GM12878 (cell line): ENCODE data around the gene GDA. TPM values are rescaled to one million over a fixed set of nuclear protein-coding genes. Genes with fewer than 3 reads are reported as not detected.

Experiments
- ATAC-seq: fragments of 200-7000 bp; cut with Tn5 transposase; 3 replicates; pipeline ENCODE4 v1.9.1; 2020; ENCODE audit warnings: mild to moderate bottlenecking, moderate library complexity
- BruUV-seq: library from RNA; stranded (reverse); fragments of 400-500 nt; replicated peaks from 2 replicates; lab custom pipeline; 2021; lab: Mats Ljungman, UMichigan
- CTCF ChIA-PET: fragments of 300-600 bp; sonication (Branson Sonifier 250); formaldehyde crosslinking; extraction: SDS; loops from one replicate; lab custom pipeline; 2021; ENCODE audit warnings: inconsistent platforms; lab: Yijun Ruan, JAX
- POLR2A ChIA-PET: fragments of 350-600 bp; formaldehyde crosslinking; extraction: SDS; loops from one replicate; lab custom pipeline; 2021; ENCODE audit warnings: inconsistent platforms; lab: Charles Lee
- RAD21 ChIA-PET: fragments of 300-600 bp; sonication (Branson Sonifier 250); formaldehyde crosslinking; loops from one replicate; lab custom pipeline; 2023; ENCODE audit warnings: antibody characterized with exemption; ENCODE audit not compliant: unreplicated experiment; lab: Charles Lee
- SMC1A ChIA-PET: fragments of 300-600 bp; sonication (Branson Sonifier 250); formaldehyde crosslinking; loops from one replicate; lab custom pipeline; 2023; ENCODE audit not compliant: unreplicated experiment, uncharacterized antibody; lab: Charles Lee
- DNase-seq: peaks from one replicate; pipeline ENCODE4 v3.0.0-alpha.2; 2011; ENCODE audit warnings: low read depth, low spot score
- FAIRE-seq: peaks from 3 replicates; lab custom pipeline; 2011; peaks lifted over from hg19 to GRCh38; lab: Jason Lieb, UNC
- H2AFZ ChIP-seq: 2 replicates; pipeline ENCODE4 v1.6.0; 2011; ENCODE audit warnings: low read depth, low read length, control low read depth; ENCODE audit not compliant: control insufficient read depth
- H3K27ac ChIP-seq: 2 replicates; pipeline ENCODE4 v1.5.1; 2011; ENCODE audit warnings: control low read depth; ENCODE audit not compliant: control insufficient read depth, insufficient read depth
- H3K27me3 ChIP-seq, 2 experiments: replicated peaks in 1 of 2; 2 replicates each; pipeline versions ENCODE4 v1.6.0 to v1.6.1; 2011; ENCODE audit warnings: low read length in 1 of 2; ENCODE audit not compliant: control insufficient read depth in 2 of 2, insufficient read depth in 2 of 2
- H3K36me3 ChIP-seq, 2 experiments: 2 replicates each; pipeline ENCODE4 v1.5.1; 2011; ENCODE audit warnings: low read length in 1 of 2; ENCODE audit not compliant: control insufficient read depth in 2 of 2, insufficient read depth in 2 of 2
- H3K4me1 ChIP-seq: 2 replicates; pipeline ENCODE4 v1.6.1; 2011; ENCODE audit warnings: mild to moderate bottlenecking, low read length, moderate library complexity, mixed read lengths; ENCODE audit not compliant: control insufficient read depth, insufficient read depth
- H3K4me2 ChIP-seq: 2 replicates; pipeline ENCODE4 v1.6.0; 2011; ENCODE audit warnings: control low read depth; ENCODE audit not compliant: control insufficient read depth, insufficient read depth
- H3K4me3 ChIP-seq: fragments of 200-600 bp; sonication (generic); 2 replicates; pipeline ENCODE4 v1.5.1; 2016
- H3K79me2 ChIP-seq: 2 replicates; pipeline ENCODE4 v1.6.0; 2011; ENCODE audit warnings: low read length; ENCODE audit not compliant: control insufficient read depth, insufficient read depth
- H3K9ac ChIP-seq: 2 replicates; pipeline ENCODE4 v1.8.0; 2011; ENCODE audit warnings: low read length, control low read depth, mixed read lengths; ENCODE audit not compliant: control insufficient read depth, insufficient read depth
- H3K9me3 ChIP-seq: replicated peaks from 3 replicates; pipeline ENCODE4 v1.5.1; 2011; ENCODE audit warnings: mild to moderate bottlenecking, low read length; ENCODE audit not compliant: control insufficient read depth, insufficient read depth
- H4K20me1 ChIP-seq: 2 replicates; pipeline ENCODE4 v1.6.0; 2011; ENCODE audit not compliant: control insufficient read depth, insufficient read depth
- ASH2L ChIP-seq: fragments of 300-600, 200-600 bp; sonication (generic); IDR thresholded peaks from 2 replicates; pipeline ENCODE4 v1.6.1; 2017; ENCODE audit warnings: low read depth, mild to moderate bottlenecking, borderline replicate concordance
- E2F4 ChIP-seq: IDR thresholded peaks from 2 replicates; pipeline ENCODE4 v1.6.1; 2012; ENCODE audit warnings: low read depth, low read length, improper control_type of control experiment
- HCFC1 ChIP-seq: fragments of 150-350 bp; IDR thresholded peaks from 2 replicates; pipeline ENCODE4 v1.6.1; 2014; ENCODE audit warnings: low read length
- MEF2A ChIP-seq: IDR thresholded peaks from 2 replicates; pipeline ENCODE4 v1.6.1; 2011; ENCODE audit warnings: low read depth, mild to moderate bottlenecking, low read length, moderate library complexity; ENCODE audit not compliant: insufficient read depth
- NR2C1 ChIP-seq: fragments of 450-650 bp; IDR thresholded peaks from 2 replicates; pipeline ENCODE4 v1.6.1; 2017; ENCODE audit warnings: antibody characterized with exemption, mild to moderate bottlenecking, moderate library complexity
- POLR2AphosphoS5 ChIP-seq: IDR thresholded peaks from 2 replicates; pipeline ENCODE4 v1.6.1; 2011; ENCODE audit warnings: mild to moderate bottlenecking, low read length, inconsistent platforms
- RBBP5 ChIP-seq: fragments of 200-600 bp; sonication (generic); conservative IDR thresholded peaks from 2 replicates; pipeline ENCODE4 v1.6.1; 2016
- ZBTB11 ChIP-seq: fragments of 450-650 bp; formaldehyde crosslinking; IDR thresholded peaks from 2 replicates; pipeline ENCODE4 v1.5.0; 2022; ENCODE audit warnings: mild to moderate bottlenecking, missing genetic modification characterization
- WGBS: methylation state at CpG from one replicate; pipeline ENCODE4 v1.1.6; 2016; ENCODE audit warnings: low lambda C conversion rate; ENCODE audit not compliant: insufficient replicate concordance, insufficient coverage; ENCODE audit errors: missing lambda C conversion rate; 5-methylcytosine and 5-hydroxymethylcytosine counted together
- in situ Hi-C: fragments of 300-500 bp; cut with MboI; formaldehyde crosslinking; loops from 9 replicates; pipeline ENCODE4 v1.14.3; 2018; ENCODE audit warnings: mixed read lengths
- intact Hi-C: fragments of 100-400 bp; cut with micrococcal nuclease; formaldehyde crosslinking; loops from one replicate; pipeline ENCODE4 v1.14.2; 2022; ENCODE audit not compliant: unreplicated experiment
- polyA plus RNA-seq, 11 experiments: library from polyadenylated mRNA; depleted of rRNA in 4 of 11; unstranded in 6 of 11; stranded (reverse) in 5 of 11; fragments of >200 nt; fragmentation: Nextera tagmentation in 4 of 11; fragmentation: Illumina TruSeq in 1 of 11; extraction: Ambion mirVana in 4 of 11; extraction: Trizol in 1 of 11; gene quantifications; 1 replicate in 1 of 11; 2 replicates in 10 of 11; pipeline versions ENCODE4 v1.2.1 to v1.2.3, GENCODE V29; 2011 to 2016; ENCODE audit warnings: inconsistent platforms in 2 of 11, missing spikeins in 2 of 11, low read depth in 1 of 11
- total RNA-seq, 4 experiments: library from RNA; depleted of rRNA in 3 of 4; stranded (reverse); fragments of >200 nt in 3 of 4; fragmentation: Illumina TruSeq in 1 of 4; extraction: Trizol in 1 of 4; gene quantifications; 2 replicates each; pipeline versions ENCODE4 v1.2.1 to v1.2.3, GENCODE V29; 2013 to 2021

The GDA gene
- total and polyA plus RNA-seq, 10 of the 15 experiments (the other 5 are each of a cell fraction or from before 2014, with no cell fraction given), result 0.19 to 17.9 (median 0.48) TPM; not detected in 2

- Histone ChIP-seq H2AFZ (no peak overlapping the region), H3K36me3 (no peaks in the 10 kb centered on the region), H4K20me1 (no peaks in the 10 kb centered on the region), H3K4me3 (no peak overlapping the region), H3K79me2 (no peaks in the 10 kb centered on the region), H3K4me1 (no peaks in the 10 kb centered on the region), H3K9ac (no peak overlapping the region), H3K27ac (no peak overlapping the region), H3K9me3 (no peaks in the 10 kb centered on the region), H3K4me2 (no peak overlapping the region), H3K27me3 (no peaks in the 10 kb centered on the region; a peak in 1 of 4 replicates)
- WGBS, result 52% methylated on average over 2 of the region's 2 CpGs
- no peak for ATAC-seq
- DNase-seq, result no peak
- in situ Hi-C loops (no loop called here), intact Hi-C loops (no loop called here)
- no TSS peak for BruUV-seq
- ChIA-PET CTCF (no interaction called here), POLR2A (no interaction called here), RAD21 (no interaction called here), SMC1A (interaction anchor here (0.9 to 1.4 kb wide), 3 partner anchors 14 to 71 kb away, joined by 3 read pairs; no protein-coding TSS in a partner anchor)
- FAIRE-seq, result no peak
- TF ChIP-seq ZBTB11 (CRISPR knock-in tag) (no peak), E2F4 (no peak), POLR2AphosphoS5 (no peak), MEF2A (no peak), ASH2L (no peak), HCFC1 (no peak), NR2C1 (no peak), RBBP5 (no peak)
Measured at GRCh38 chr9:72113056-72113455, 36.2 kb upstream of the GDA start.
